ENCODE results near the gene FBXL14.

DNA sequence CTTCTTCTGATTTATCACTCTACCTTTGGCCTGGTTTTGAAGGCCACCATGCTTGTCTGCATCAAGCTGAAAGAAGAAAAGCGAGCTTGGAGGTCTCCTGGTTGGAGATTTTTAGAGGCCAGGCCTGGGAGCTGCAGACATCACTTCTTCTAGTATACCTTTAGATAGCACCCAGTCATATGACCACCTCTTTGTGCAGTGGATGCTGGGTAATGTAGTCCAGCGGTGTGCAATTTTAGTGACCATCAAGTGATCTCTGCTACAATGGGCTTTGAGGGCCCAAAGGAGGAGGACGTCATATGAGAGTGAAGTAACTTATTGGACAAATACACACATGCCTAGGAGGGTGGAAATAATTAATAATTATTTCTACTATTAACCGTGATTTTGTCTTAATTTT is 19.5 kb upstream of the FBXL14 start:
- no peak for TF ChIP-seq CTCF (IDR thresholded peaks at IDR 0.05; ENCODE audit: poor library complexity, severe bottlenecking)
- TF ChIP-seq EZH2 (IDR thresholded peaks at IDR 0.05; ENCODE audit: borderline replicate concordance, insufficient read depth, low read length, poor library complexity, severe bottlenecking): no peak
- TF ChIP-seq RAD21 (conservative IDR thresholded peaks at IDR 0.05): no peak
- no peak for TF ChIP-seq POLR2AphosphoS5 (IDR thresholded peaks at IDR 0.05)
- no peak for TF ChIP-seq EP300 (conservative IDR thresholded peaks at IDR 0.05; ENCODE audit: poor library complexity, severe bottlenecking)
